H1 (cell line): ENCODE results near the gene DPM2. TPM values are rescaled to one million over a fixed set of nuclear protein-coding genes. Genes with fewer than 3 reads are reported as not detected.

ENCODE experiments used
- CTCF ChIA-PET: fragments of 300-600 bp; sonication (Branson Sonifier 250); formaldehyde crosslinking; loops from one replicate; lab custom pipeline; 2021; ENCODE audit not compliant: partially characterized antibody; lab: Charles Lee
- POLR2A ChIA-PET: fragments of 300-600 bp; sonication (Branson Sonifier 250); formaldehyde crosslinking; loops from one replicate; lab custom pipeline; 2021; ENCODE audit warnings: inconsistent platforms; ENCODE audit not compliant: partially characterized antibody; lab: Charles Lee
- DNase-seq, 2 experiments: peaks; one replicate each; pipeline versions ENCODE4 v3.0.0 to v3.0.0-alpha.2; 2010 to 2022; ENCODE audit warnings: low spot score in 2 of 2, low read depth in 1 of 2, mixed read lengths in 1 of 2
- FAIRE-seq: peaks from 2 replicates; lab custom pipeline; 2011; peaks lifted over from hg19 to GRCh38; lab: Jason Lieb, UNC
- H2AFZ ChIP-seq: 2 replicates; pipeline ENCODE4 v1.8.1; 2012; ENCODE audit warnings: low read length, inconsistent platforms
- H2AK5ac ChIP-seq: 2 replicates; pipeline ENCODE4 v1.6.1; 2013; ENCODE audit warnings: low read depth, low read length
- H2BK120ac ChIP-seq: replicated peaks from 2 replicates; pipeline ENCODE3; 2013; ENCODE audit warnings: low read depth, low read length, inconsistent platforms
- H2BK12ac ChIP-seq: 2 replicates; pipeline ENCODE4 v1.6.1; 2013; ENCODE audit warnings: low read depth, low read length
- H2BK15ac ChIP-seq: 2 replicates; pipeline ENCODE4 v1.6.1; 2013; ENCODE audit warnings: low read length
- H2BK20ac ChIP-seq: 2 replicates; pipeline ENCODE4 v1.6.1; 2013; ENCODE audit warnings: low read length
- H2BK5ac ChIP-seq: 2 replicates; pipeline ENCODE4 v1.6.1; 2013; ENCODE audit warnings: low read depth, low read length
- H3K14ac ChIP-seq: 2 replicates; pipeline ENCODE4 v1.6.1; 2013; ENCODE audit warnings: inconsistent platforms; ENCODE audit not compliant: insufficient read length
- H3K18ac ChIP-seq: 2 replicates; pipeline ENCODE4 v1.6.1; 2013; ENCODE audit warnings: low read length; ENCODE audit errors: extremely low read depth
- H3K23ac ChIP-seq: 2 replicates; pipeline ENCODE4 v1.6.1; 2013; ENCODE audit warnings: inconsistent platforms; ENCODE audit not compliant: insufficient read length
- H3K23me2 ChIP-seq: 2 replicates; pipeline ENCODE4 v1.6.1; 2013; ENCODE audit warnings: low read depth, low read length
- H3K27ac ChIP-seq: 2 replicates; pipeline ENCODE4 v1.6.1; 2011; ENCODE audit warnings: low read depth, low read length, inconsistent platforms
- H3K27me3 ChIP-seq, 4 experiments: replicated peaks in 1 of 4; 1 replicate in 1 of 4; 2 replicates in 3 of 4; pipeline versions ENCODE4 v1.6.1 to v1.8.1; 2011 to 2013; ENCODE audit warnings: low read length in 3 of 4, mild to moderate bottlenecking in 3 of 4, inconsistent platforms in 2 of 4, mixed read lengths in 2 of 4, moderate library complexity in 1 of 4; ENCODE audit not compliant: control insufficient read depth in 3 of 4, insufficient read depth in 3 of 4; ENCODE audit errors: extremely low read depth in 1 of 4
- H3K36me3 ChIP-seq, 4 experiments: 2 replicates each; pipeline versions ENCODE4 v1.6.1 to v1.8.1; 2011 to 2013; ENCODE audit warnings: mild to moderate bottlenecking in 4 of 4, low read length in 3 of 4, moderate library complexity in 2 of 4, control low read depth in 1 of 4, inconsistent platforms in 1 of 4; ENCODE audit not compliant: insufficient read depth in 4 of 4, control insufficient read depth in 2 of 4
- H3K4ac ChIP-seq: replicated peaks from 2 replicates; pipeline ENCODE3; 2013; ENCODE audit warnings: low read length, low read depth, mixed read lengths, inconsistent platforms; ENCODE audit not compliant: insufficient read length
- H3K4me1 ChIP-seq, 4 experiments: replicated peaks in 1 of 4; 1 replicate in 1 of 4; 2 replicates in 3 of 4; pipeline versions ENCODE4 v1.6.1 to v1.8.1; 2011 to 2013; ENCODE audit warnings: low read length in 3 of 4, inconsistent platforms in 2 of 4, mixed read lengths in 1 of 4; ENCODE audit not compliant: insufficient read depth in 4 of 4, control insufficient read depth in 3 of 4
- H3K4me2 ChIP-seq, 2 experiments: 2 replicates each; pipeline versions ENCODE4 v1.6.1 to v1.8.1; 2011 to 2013; ENCODE audit warnings: low read depth in 2 of 2, low read length in 2 of 2, control low read depth in 1 of 2, inconsistent platforms in 1 of 2, mild to moderate bottlenecking in 1 of 2; ENCODE audit not compliant: insufficient read depth in 1 of 2
- H3K4me3 ChIP-seq, 4 experiments: fragments of 200-600, 300-600 bp in 1 of 4; sonication (generic), shearing (Covaris generic), sonication (Bioruptor Twin) in 1 of 4; 2 replicates each; pipeline versions ENCODE4 v1.5.1 to v1.8.1; 2011 to 2016; ENCODE audit warnings: low read length in 4 of 4, low read depth in 3 of 4, control low read depth in 2 of 4, inconsistent platforms in 2 of 4, mild to moderate bottlenecking in 2 of 4, mixed read lengths in 1 of 4, moderate library complexity in 1 of 4; ENCODE audit not compliant: insufficient read depth in 2 of 4; ENCODE audit errors: extremely low read depth in 1 of 4
- H3K56ac ChIP-seq: replicated peaks from 2 replicates; pipeline ENCODE3; 2013; ENCODE audit warnings: low read depth, mild to moderate bottlenecking, mixed read lengths, low read length, inconsistent platforms; ENCODE audit not compliant: insufficient read length
- H3K79me1 ChIP-seq: 2 replicates; pipeline ENCODE4 v1.6.1; 2013; ENCODE audit warnings: low read depth, low read length, control low read depth
- H3K79me2 ChIP-seq, 2 experiments: 2 replicates each; pipeline versions ENCODE4 v1.6.1 to v1.8.1; 2012 to 2013; ENCODE audit warnings: low read length in 2 of 2, mild to moderate bottlenecking in 2 of 2, inconsistent platforms in 1 of 2; ENCODE audit not compliant: insufficient read depth in 2 of 2, control insufficient read depth in 1 of 2
- H3K9ac ChIP-seq, 4 experiments: replicated peaks in 1 of 4; 1 replicate in 1 of 4; 2 replicates in 3 of 4; pipeline versions ENCODE4 v1.6.1 to v1.8.1; 2011 to 2013; ENCODE audit warnings: low read depth in 3 of 4, low read length in 3 of 4, control low read depth in 2 of 4, mild to moderate bottlenecking in 2 of 4, moderate library complexity in 2 of 4, inconsistent platforms in 1 of 4; ENCODE audit errors: extremely low read depth in 1 of 4
- H3K9me3 ChIP-seq, 2 experiments: 2 replicates each; pipeline versions ENCODE4 v1.6.1 to v1.8.1; 2012 to 2013; ENCODE audit warnings: mild to moderate bottlenecking in 2 of 2, moderate library complexity in 2 of 2, control low read depth in 1 of 2, inconsistent platforms in 1 of 2, low read depth in 1 of 2, low read length in 1 of 2, mixed read lengths in 1 of 2; ENCODE audit not compliant: insufficient read depth in 2 of 2
- H4K20me1 ChIP-seq, 2 experiments: replicated peaks in 1 of 2; 2 replicates each; pipeline versions ENCODE3 to v1.8.1; 2011 to 2013; ENCODE audit warnings: inconsistent platforms in 2 of 2, low read length in 2 of 2, mild to moderate bottlenecking in 1 of 2; ENCODE audit not compliant: insufficient read depth in 2 of 2, control insufficient read depth in 1 of 2
- H4K5ac ChIP-seq: 2 replicates; pipeline ENCODE4 v1.6.1; 2013; ENCODE audit warnings: low read length, low read depth, mixed read lengths, inconsistent platforms; ENCODE audit not compliant: insufficient read length
- H4K8ac ChIP-seq: 2 replicates; pipeline ENCODE4 v1.8.0; 2013; ENCODE audit warnings: mild to moderate bottlenecking, moderate library complexity, low read length, inconsistent platforms; ENCODE audit not compliant: insufficient read depth; ENCODE audit errors: extremely low read depth
- H4K91ac ChIP-seq: replicated peaks from 2 replicates; pipeline ENCODE3; 2013; ENCODE audit warnings: low read length, mixed read lengths, inconsistent platforms; ENCODE audit not compliant: insufficient read length
- BCL11A ChIP-seq, 2 experiments: IDR thresholded peaks; one replicate each; pipeline ENCODE4 v1.6.1; 2011; ENCODE audit warnings: low read depth in 2 of 2, low read length in 2 of 2, mild to moderate bottlenecking in 2 of 2
- CREB1 ChIP-seq: IDR thresholded peaks from 2 replicates; pipeline ENCODE4 v1.6.1; 2012; ENCODE audit warnings: inconsistent platforms
- E2F6 ChIP-seq: IDR thresholded peaks from 2 replicates; pipeline ENCODE4 v1.6.1; 2012; ENCODE audit warnings: inconsistent platforms
- EP300 ChIP-seq, 2 experiments: IDR thresholded peaks; 1 replicate in 1 of 2; 2 replicates in 1 of 2; pipeline ENCODE4 v1.6.1; 2011 to 2012; ENCODE audit warnings: low read depth in 2 of 2, low read length in 2 of 2, mild to moderate bottlenecking in 2 of 2, borderline replicate concordance in 1 of 2, inconsistent platforms in 1 of 2, moderate library complexity in 1 of 2
- HDAC2 ChIP-seq, 2 experiments: fragments of 300-600 bp in 1 of 2; sonication (generic) in 1 of 2; IDR thresholded peaks; 2 replicates each; pipeline ENCODE4 v1.6.1; 2011 to 2012; ENCODE audit warnings: low read depth in 2 of 2, low read length in 2 of 2, mild to moderate bottlenecking in 2 of 2, moderate library complexity in 2 of 2, borderline replicate concordance in 1 of 2, inconsistent platforms in 1 of 2
- JUN ChIP-seq: IDR thresholded peaks from 2 replicates; pipeline ENCODE4 v1.6.1; 2011; ENCODE audit warnings: low read depth, mild to moderate bottlenecking, improper control_type of control experiment, low read length
- SP1 ChIP-seq: IDR thresholded peaks from 2 replicates; pipeline ENCODE4 v1.6.1; 2011; ENCODE audit warnings: low read depth, low read length
- TBP ChIP-seq: IDR thresholded peaks from 2 replicates; pipeline ENCODE4 v1.6.1; 2011; ENCODE audit warnings: low read depth, low read length, improper control_type of control experiment
- WGBS, 2 experiments: shearing (Covaris generic) in 1 of 2; methylation state at CpG; one replicate each; pipeline versions ENCODE4 v1.1.6 to v1.1.7; 2013 to 2015; ENCODE audit warnings: low lambda C conversion rate in 2 of 2, mixed read lengths in 2 of 2, inconsistent platforms in 1 of 2, low coverage in 1 of 2, missing lambda C conversion rate in 1 of 2; ENCODE audit not compliant: insufficient replicate concordance in 2 of 2, insufficient coverage in 1 of 2, insufficient read length in 1 of 2; ENCODE audit errors: extremely low coverage in 1 of 2, missing lambda C conversion rate in 1 of 2; 5-methylcytosine and 5-hydroxymethylcytosine counted together
- polyA plus RNA-seq, 7 experiments: library from polyadenylated mRNA; depleted of rRNA in 3 of 7; stranded (reverse) in 5 of 7; unstranded in 2 of 7; fragments of >200 nt in 5 of 7; fragments of 200-250 nt in 2 of 7; gene quantifications; 1 replicate in 5 of 7; 2 replicates in 1 of 7; 4 replicates in 1 of 7; pipeline versions ENCODE4 v1.2.1 to v1.2.3, GENCODE V29; 2011 to 2013; ENCODE audit warnings: missing spikeins in 2 of 7, mixed read lengths in 2 of 7
- total RNA-seq: library from RNA; stranded (reverse); fragmentation: NEBNext Ultra II Directional; extraction: Animal tissue kit (Norgen Biotek cat#: 25700); gene quantifications from 2 replicates; pipeline ENCODE4 v1.2.1, GENCODE V29; 2021

The DPM2 gene
- total and polyA plus RNA-seq, 2 of the 8 experiments (the other 6 are each of a cell fraction or from before 2014, with no cell fraction given) = 45.4 to 95.4 TPM

GRCh38 chr9:127892831-127893230 lies 44.8 kb downstream of the DPM2 start:
- H3K36me3 ChIP-seq = peaks cover 28 to 48% (median 38%) of the 10 kb centered on the region in 4 experiments
- CTCF ChIA-PET = interaction anchor here (0.9 to 1.4 kb wide), 2 partner anchors 24 to 32 kb away, joined by 3 read pairs; no protein-coding TSS in a partner anchor

More at GRCh38 chr9:127892831-127893230, 44.8 kb downstream of the DPM2 start:
- Histone ChIP-seq H2BK12ac (no peak overlapping the region), H2BK15ac (no peak overlapping the region), H2BK20ac (no peak overlapping the region), H3K79me1 (peaks cover 10% of the 10 kb centered on the region), H4K20me1 (peaks cover 4 to 15% of the 10 kb centered on the region in 2 experiments), H3K23ac (no peak overlapping the region), H3K4me1 (peaks cover 0 to 19% (median 13%) of the 10 kb centered on the region in 4 experiments; a peak in 6 of 7 replicates), H2BK120ac (no peak overlapping the region), H4K91ac (no peak overlapping the region), H4K8ac (no peak overlapping the region), H3K27ac (no peak overlapping the region), H3K56ac (no peak overlapping the region), H4K5ac (no peak overlapping the region), H3K9ac (no peak overlapping the region), H3K4me2 (no peak overlapping the region), H3K18ac (no peak overlapping the region), H3K4me3 (no peak overlapping the region), H2BK5ac (no peak overlapping the region), H3K14ac (no peak overlapping the region), H3K79me2 (peaks cover 0 to 4% of the 10 kb centered on the region in 2 experiments; a peak in 1 of 4 replicates), H3K4ac (no peak overlapping the region), H3K27me3 (no peaks in the 10 kb centered on the region), H2AK5ac (no peak overlapping the region), H3K9me3 (no peaks in the 10 kb centered on the region), H3K23me2 (no peaks in the 10 kb centered on the region), H2AFZ (no peak overlapping the region)
- TF ChIP-seq BCL11A (IDR thresholded peaks at IDR 0.05; ENCODE audit: low read depth in 2 of 2, low read length in 2 of 2) (no peak), HDAC2 (IDR thresholded peaks at IDR 0.05; ENCODE audit: borderline replicate concordance in 1 of 2, low read depth in 2 of 2, low read length in 2 of 2) (no peak), TBP (no peak), SP1 (no peak), EP300 (IDR thresholded peaks at IDR 0.05; ENCODE audit: borderline replicate concordance in 1 of 2, low read depth in 2 of 2, low read length in 2 of 2) (no peak), E2F6 (no peak), JUN (no peak), CREB1 (no peak)
- FAIRE-seq (no peak), DNase-seq (no peak)
- POLR2A ChIA-PET = interaction anchor here (10.1 kb wide), 1 partner anchor 10 kb away, joined by 91 read pairs; no protein-coding TSS in a partner anchor
- 89% methylated on average over 6 of the region's 6 CpGs; no CpG with 5 or more reads in 1 of the 2 experiments for WGBS, 2 experiments
